WTC11 (cell line): ENCODE measurements around the gene CCDC172. TPM values are rescaled to one million over a fixed set of nuclear protein-coding genes. Genes with fewer than 3 reads are reported as not detected.

Source experiments
- ATAC-seq: fragments of 200-7000 bp; cut with Tn5 transposase; 2 replicates; pipeline ENCODE4 v1.10.0; 2021; ENCODE audit warnings: mild to moderate bottlenecking, moderate library complexity
- CTCF ChIA-PET: fragments of 300-600 bp; sonication (Branson Sonifier 250); formaldehyde crosslinking; loops from one replicate; lab custom pipeline; 2021; ENCODE audit warnings: antibody characterized with exemption; lab: Charles Lee
- POLR2A ChIA-PET: fragments of 350-600 bp; sonication (Branson Sonifier 250); formaldehyde crosslinking; loops from one replicate; lab custom pipeline; 2021; ENCODE audit warnings: antibody characterized with exemption; lab: Charles Lee
- DNase-seq: peaks from one replicate; pipeline ENCODE4 v3.0.0; 2021; ENCODE audit warnings: low spot score
- H3K27ac Mint-ChIP-seq: 2 replicates; pipeline ENCODE4 v1.8.0; 2021; ENCODE audit warnings: mixed read lengths
- H3K27me3 Mint-ChIP-seq: 2 replicates; pipeline ENCODE4 v1.8.0; 2021; ENCODE audit warnings: low read depth, mild to moderate bottlenecking, moderate library complexity, mixed read lengths
- H3K36me3 Mint-ChIP-seq: 2 replicates; pipeline ENCODE4 v1.8.0; 2021; ENCODE audit warnings: mixed read lengths
- H3K4me1 Mint-ChIP-seq: 2 replicates; pipeline ENCODE4 v1.8.0; 2022; ENCODE audit warnings: mixed read lengths
- H3K4me3 Mint-ChIP-seq: 2 replicates; pipeline ENCODE4 v1.8.0; 2021; ENCODE audit warnings: mild to moderate bottlenecking, moderate library complexity, mixed read lengths
- H3K9me3 Mint-ChIP-seq: 2 replicates; pipeline ENCODE4 v1.8.0; 2021; ENCODE audit warnings: mixed read lengths
- ATF3 ChIP-seq: sonication (generic); formaldehyde crosslinking; conservative IDR thresholded peaks from 2 replicates; pipeline ENCODE4 v1.8.1; 2022; ENCODE audit warnings: mild to moderate bottlenecking, missing genetic modification reagents
- CDX4 ChIP-seq: fragments of 250-450 bp; sonication (Bioruptor Pico); IDR thresholded peaks from 2 replicates; pipeline ENCODE4 v1.9.0; 2021; ENCODE audit warnings: moderate library complexity, mild to moderate bottlenecking, inconsistent platforms, borderline replicate concordance
- ELF4 ChIP-seq: sonication (generic); formaldehyde crosslinking; IDR thresholded peaks from 2 replicates; pipeline ENCODE4 v1.8.1; 2022; ENCODE audit warnings: low read depth, mild to moderate bottlenecking, moderate library complexity, missing genetic modification reagents
- ERG ChIP-seq: fragments of 250-450 bp; sonication (Bioruptor Pico); IDR thresholded peaks from 2 replicates; pipeline ENCODE4 v1.8.0; 2021; ENCODE audit warnings: mild to moderate bottlenecking
- ETV6 ChIP-seq: sonication (generic); formaldehyde crosslinking; IDR thresholded peaks from 2 replicates; pipeline ENCODE4 v1.8.1; 2022; ENCODE audit warnings: mild to moderate bottlenecking, missing genetic modification reagents
- GABPB1 ChIP-seq: sonication (generic); formaldehyde crosslinking; IDR thresholded peaks from 2 replicates; pipeline ENCODE4 v1.8.1; 2023; ENCODE audit warnings: mild to moderate bottlenecking, missing genetic modification reagents
- MXD4 ChIP-seq: fragments of 250-450 bp; sonication (Bioruptor Pico); IDR thresholded peaks from 2 replicates; pipeline ENCODE4 v1.8.0; 2021; ENCODE audit warnings: mild to moderate bottlenecking, moderate library complexity, borderline replicate concordance
- MYBL2 ChIP-seq: sonication (generic); formaldehyde crosslinking; IDR thresholded peaks from 2 replicates; pipeline ENCODE4 v1.8.1; 2023; ENCODE audit warnings: mild to moderate bottlenecking, moderate library complexity, missing genetic modification reagents
- NR2C2 ChIP-seq: sonication (generic); formaldehyde crosslinking; IDR thresholded peaks from 2 replicates; pipeline ENCODE4 v1.8.0; 2022; ENCODE audit warnings: mild to moderate bottlenecking, missing genetic modification reagents
- SP1 ChIP-seq: sonication (generic); formaldehyde crosslinking; conservative IDR thresholded peaks from 2 replicates; pipeline ENCODE4 v1.8.1; 2022; ENCODE audit warnings: missing genetic modification reagents
- ZMAT4 ChIP-seq: fragments of 250-450 bp; sonication (Bioruptor Pico); IDR thresholded peaks from 2 replicates; pipeline ENCODE4 v1.9.0; 2021; ENCODE audit warnings: mild to moderate bottlenecking
- ZNF138 ChIP-seq: sonication (generic); formaldehyde crosslinking; conservative IDR thresholded peaks from 2 replicates; pipeline ENCODE4 v1.8.1; 2022; ENCODE audit warnings: mild to moderate bottlenecking, moderate library complexity, missing genetic modification reagents
- ZNF219 ChIP-seq: sonication (generic); formaldehyde crosslinking; IDR thresholded peaks from 2 replicates; pipeline ENCODE4 v1.8.0; 2023; ENCODE audit warnings: missing genetic modification reagents, mild to moderate bottlenecking, borderline replicate concordance
- ZNF423 ChIP-seq: fragments of 250-450 bp; sonication (Bioruptor Pico); IDR thresholded peaks from 2 replicates; pipeline ENCODE4 v2.1.2; 2022; ENCODE audit warnings: mild to moderate bottlenecking, moderate library complexity
- total RNA-seq: library from RNA; stranded (reverse); gene quantifications from 3 replicates; pipeline ENCODE4 v1.2.3, GENCODE V29; 2021
- TF ChIP-seq, protein P1 (sequence below): sonication (generic); formaldehyde crosslinking; IDR thresholded peaks from 2 replicates; pipeline ENCODE4 v1.8.1; 2023; ENCODE audit warnings: mild to moderate bottlenecking, missing genetic modification reagents, borderline replicate concordance
- TF ChIP-seq, protein P2 (sequence below): sonication (generic); formaldehyde crosslinking; IDR thresholded peaks from 2 replicates; pipeline ENCODE4 v1.8.0; 2023; ENCODE audit warnings: missing genetic modification reagents
- TF ChIP-seq, protein P3 (sequence below): sonication (generic); formaldehyde crosslinking; IDR thresholded peaks from 2 replicates; pipeline ENCODE4 v1.8.0; 2022; ENCODE audit warnings: mild to moderate bottlenecking, missing genetic modification reagents
- TF ChIP-seq, protein P4 (sequence below): sonication (generic); formaldehyde crosslinking; IDR thresholded peaks from 2 replicates; pipeline ENCODE4 v1.8.1; 2022; ENCODE audit warnings: mild to moderate bottlenecking, moderate library complexity, missing genetic modification reagents

CCDC172 gene
- total RNA-seq, 1 experiment from 2014 or later = 2.0 TPM

- H3K4me3 Mint-ChIP-seq = no peak overlapping the region
- TF ChIP-seq ZNF138 = no peak
- TF ChIP-seq, protein P1, sequence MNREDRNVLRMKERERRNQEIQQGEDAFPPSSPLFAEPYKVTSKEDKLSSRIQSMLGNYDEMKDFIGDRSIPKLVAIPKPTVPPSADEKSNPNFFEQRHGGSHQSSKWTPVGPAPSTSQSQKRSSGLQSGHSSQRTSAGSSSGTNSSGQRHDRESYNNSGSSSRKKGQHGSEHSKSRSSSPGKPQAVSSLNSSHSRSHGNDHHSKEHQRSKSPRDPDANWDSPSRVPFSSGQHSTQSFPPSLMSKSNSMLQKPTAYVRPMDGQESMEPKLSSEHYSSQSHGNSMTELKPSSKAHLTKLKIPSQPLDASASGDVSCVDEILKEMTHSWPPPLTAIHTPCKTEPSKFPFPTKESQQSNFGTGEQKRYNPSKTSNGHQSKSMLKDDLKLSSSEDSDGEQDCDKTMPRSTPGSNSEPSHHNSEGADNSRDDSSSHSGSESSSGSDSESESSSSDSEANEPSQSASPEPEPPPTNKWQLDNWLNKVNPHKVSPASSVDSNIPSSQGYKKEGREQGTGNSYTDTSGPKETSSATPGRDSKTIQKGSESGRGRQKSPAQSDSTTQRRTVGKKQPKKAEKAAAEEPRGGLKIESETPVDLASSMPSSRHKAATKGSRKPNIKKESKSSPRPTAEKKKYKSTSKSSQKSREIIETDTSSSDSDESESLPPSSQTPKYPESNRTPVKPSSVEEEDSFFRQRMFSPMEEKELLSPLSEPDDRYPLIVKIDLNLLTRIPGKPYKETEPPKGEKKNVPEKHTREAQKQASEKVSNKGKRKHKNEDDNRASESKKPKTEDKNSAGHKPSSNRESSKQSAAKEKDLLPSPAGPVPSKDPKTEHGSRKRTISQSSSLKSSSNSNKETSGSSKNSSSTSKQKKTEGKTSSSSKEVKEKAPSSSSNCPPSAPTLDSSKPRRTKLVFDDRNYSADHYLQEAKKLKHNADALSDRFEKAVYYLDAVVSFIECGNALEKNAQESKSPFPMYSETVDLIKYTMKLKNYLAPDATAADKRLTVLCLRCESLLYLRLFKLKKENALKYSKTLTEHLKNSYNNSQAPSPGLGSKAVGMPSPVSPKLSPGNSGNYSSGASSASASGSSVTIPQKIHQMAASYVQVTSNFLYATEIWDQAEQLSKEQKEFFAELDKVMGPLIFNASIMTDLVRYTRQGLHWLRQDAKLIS (CRISPR knock-in tag) = no peak
- no peak for TF ChIP-seq ELF4 (CRISPR knock-in tag)
- no peak for TF ChIP-seq MYBL2 (CRISPR knock-in tag)
- TF ChIP-seq ZNF219 (CRISPR knock-in tag) = no peak
- no peak for TF ChIP-seq MXD4
- no peak for TF ChIP-seq NR2C2 (CRISPR knock-in tag)
- no peak for TF ChIP-seq ERG
- TF ChIP-seq ATF3 (CRISPR knock-in tag) = no peak
- TF ChIP-seq ZMAT4 (CRISPR knock-in tag) = no peak
- TF ChIP-seq, protein P2, sequence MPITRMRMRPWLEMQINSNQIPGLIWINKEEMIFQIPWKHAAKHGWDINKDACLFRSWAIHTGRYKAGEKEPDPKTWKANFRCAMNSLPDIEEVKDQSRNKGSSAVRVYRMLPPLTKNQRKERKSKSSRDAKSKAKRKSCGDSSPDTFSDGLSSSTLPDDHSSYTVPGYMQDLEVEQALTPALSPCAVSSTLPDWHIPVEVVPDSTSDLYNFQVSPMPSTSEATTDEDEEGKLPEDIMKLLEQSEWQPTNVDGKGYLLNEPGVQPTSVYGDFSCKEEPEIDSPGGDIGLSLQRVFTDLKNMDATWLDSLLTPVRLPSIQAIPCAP (CRISPR knock-in tag) = no peak
- TF ChIP-seq, protein P3, sequence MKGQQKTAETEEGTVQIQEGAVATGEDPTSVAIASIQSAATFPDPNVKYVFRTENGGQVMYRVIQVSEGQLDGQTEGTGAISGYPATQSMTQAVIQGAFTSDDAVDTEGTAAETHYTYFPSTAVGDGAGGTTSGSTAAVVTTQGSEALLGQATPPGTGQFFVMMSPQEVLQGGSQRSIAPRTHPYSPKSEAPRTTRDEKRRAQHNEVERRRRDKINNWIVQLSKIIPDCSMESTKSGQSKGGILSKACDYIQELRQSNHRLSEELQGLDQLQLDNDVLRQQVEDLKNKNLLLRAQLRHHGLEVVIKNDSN (CRISPR knock-in tag) = no peak
- TF ChIP-seq, protein P4, sequence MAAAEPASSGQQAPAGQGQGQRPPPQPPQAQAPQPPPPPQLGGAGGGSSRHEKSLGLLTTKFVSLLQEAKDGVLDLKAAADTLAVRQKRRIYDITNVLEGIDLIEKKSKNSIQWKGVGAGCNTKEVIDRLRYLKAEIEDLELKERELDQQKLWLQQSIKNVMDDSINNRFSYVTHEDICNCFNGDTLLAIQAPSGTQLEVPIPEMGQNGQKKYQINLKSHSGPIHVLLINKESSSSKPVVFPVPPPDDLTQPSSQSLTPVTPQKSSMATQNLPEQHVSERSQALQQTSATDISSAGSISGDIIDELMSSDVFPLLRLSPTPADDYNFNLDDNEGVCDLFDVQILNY (CRISPR knock-in tag) = no peak
- TF ChIP-seq GABPB1 (CRISPR knock-in tag) = no peak
- TF ChIP-seq, all 79 proteins: peak for 0
- ATAC-seq (no peak), DNase-seq (no peak)
- ChIA-PET CTCF (interaction anchor here (1.1 kb wide), 1 partner anchor 9 kb away, joined by 3 read pairs; no protein-coding TSS in a partner anchor), POLR2A (no interaction called here)
- H3K36me3 Mint-ChIP-seq = no peaks in the 10 kb centered on the region
- peaks cover 9% of the 10 kb centered on the region for H3K4me1 Mint-ChIP-seq
- no peak overlapping the region for H3K27ac Mint-ChIP-seq
- H3K27me3 Mint-ChIP-seq = peaks cover 42% of the 10 kb centered on the region
- no peaks in the 10 kb centered on the region for H3K9me3 Mint-ChIP-seq
Measured at GRCh38 chr10:116278846-116279245, 45.4 kb upstream of the CCDC172 start.

DNA sequence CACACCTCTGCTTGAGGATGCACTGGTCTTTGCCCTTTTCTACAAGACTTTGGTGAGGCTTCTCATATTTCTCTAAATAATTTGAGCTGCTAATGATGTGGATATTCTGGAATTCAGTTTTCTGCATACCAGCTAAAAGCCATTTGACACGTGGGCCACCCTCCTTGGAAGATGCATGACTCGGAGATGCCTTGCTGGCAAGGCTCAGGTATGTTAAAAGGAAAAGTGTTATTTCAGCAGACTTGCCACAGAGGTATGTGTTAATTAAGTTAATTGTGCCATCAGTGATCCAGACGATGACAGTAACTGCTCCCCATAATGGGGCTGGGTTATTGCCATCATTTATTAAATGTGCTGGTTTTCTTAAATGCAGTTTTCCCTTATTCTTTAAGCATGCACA lies 42.5 kb upstream of the CCDC172 start:
- TF ChIP-seq ETV6 (CRISPR knock-in tag) = no peak
- no peak for TF ChIP-seq SP1 (CRISPR knock-in tag)
- TF ChIP-seq ZNF423 (CRISPR knock-in tag) = no peak
- TF ChIP-seq CDX4 (CRISPR knock-in tag) = no peak
- no peak for TF ChIP-seq ELF4 (CRISPR knock-in tag)
- TF ChIP-seq MYBL2 (CRISPR knock-in tag) = no peak
- TF ChIP-seq, all 79 proteins: peak for 0
- ATAC-seq = no peak
- Mint-ChIP-seq H3K9me3 (no peaks in the 10 kb centered on the region), H3K36me3 (no peaks in the 10 kb centered on the region), H3K4me3 (no peak overlapping the region), H3K27ac (no peak overlapping the region), H3K4me1 (no peaks in the 10 kb centered on the region; the same call in 1 of the 2 replicates), H3K27me3 (peaks cover 13% of the 10 kb centered on the region)
- CTCF ChIA-PET = interaction anchor here (0.6 kb wide), 1 partner anchor 1338 kb away, joined by 4 read pairs; no protein-coding TSS in a partner anchor
- DNase-seq = no peak
- POLR2A ChIA-PET = no interaction called here
